GM12874 (cell line): ENCODE results near the gene PRX.

Experiments
- TF ChIP-seq, protein P1 (sequence below): IDR thresholded peaks from 2 replicates; pipeline ENCODE4 v1.5.1; 2011; ENCODE audit warnings: low read depth, mild to moderate bottlenecking, control low read depth, low read length, moderate library complexity; ENCODE audit not compliant: insufficient read depth

The PRX gene

DNA sequence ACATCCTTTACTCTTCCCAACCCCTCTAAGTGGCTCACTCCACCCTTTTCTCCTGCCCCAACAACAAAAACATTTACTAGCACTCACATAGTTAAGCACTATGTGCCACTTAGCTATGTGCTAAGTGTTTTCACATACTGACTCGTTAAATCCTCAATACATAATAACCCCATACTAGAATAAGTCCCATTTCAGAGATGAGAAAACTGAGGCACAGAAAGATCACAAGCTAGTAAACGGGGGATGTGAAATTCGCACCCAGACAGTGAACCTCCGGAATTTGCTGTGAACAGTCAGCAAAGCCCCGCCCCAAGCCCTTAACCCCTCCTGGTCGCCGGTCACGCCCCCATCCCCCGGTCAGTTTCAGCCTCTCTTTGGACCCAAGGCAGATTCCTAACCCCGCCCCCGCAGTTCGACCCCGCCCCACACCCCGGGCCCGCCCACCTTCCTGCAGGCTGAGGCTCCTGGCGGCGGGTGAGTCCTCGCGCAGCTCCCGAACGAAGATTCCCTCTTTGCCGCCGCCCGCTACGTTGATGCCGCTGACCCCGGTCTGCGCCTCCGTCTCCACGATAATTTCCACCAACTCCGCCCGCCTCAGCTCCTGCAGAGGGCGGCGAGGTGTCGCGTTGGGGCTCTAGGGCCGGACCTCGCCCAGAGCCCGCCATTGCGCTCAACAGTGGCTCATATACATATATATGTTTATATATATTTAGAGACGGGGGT lies 9.8 kb downstream of the PRX start:
- TF ChIP-seq, protein P1, sequence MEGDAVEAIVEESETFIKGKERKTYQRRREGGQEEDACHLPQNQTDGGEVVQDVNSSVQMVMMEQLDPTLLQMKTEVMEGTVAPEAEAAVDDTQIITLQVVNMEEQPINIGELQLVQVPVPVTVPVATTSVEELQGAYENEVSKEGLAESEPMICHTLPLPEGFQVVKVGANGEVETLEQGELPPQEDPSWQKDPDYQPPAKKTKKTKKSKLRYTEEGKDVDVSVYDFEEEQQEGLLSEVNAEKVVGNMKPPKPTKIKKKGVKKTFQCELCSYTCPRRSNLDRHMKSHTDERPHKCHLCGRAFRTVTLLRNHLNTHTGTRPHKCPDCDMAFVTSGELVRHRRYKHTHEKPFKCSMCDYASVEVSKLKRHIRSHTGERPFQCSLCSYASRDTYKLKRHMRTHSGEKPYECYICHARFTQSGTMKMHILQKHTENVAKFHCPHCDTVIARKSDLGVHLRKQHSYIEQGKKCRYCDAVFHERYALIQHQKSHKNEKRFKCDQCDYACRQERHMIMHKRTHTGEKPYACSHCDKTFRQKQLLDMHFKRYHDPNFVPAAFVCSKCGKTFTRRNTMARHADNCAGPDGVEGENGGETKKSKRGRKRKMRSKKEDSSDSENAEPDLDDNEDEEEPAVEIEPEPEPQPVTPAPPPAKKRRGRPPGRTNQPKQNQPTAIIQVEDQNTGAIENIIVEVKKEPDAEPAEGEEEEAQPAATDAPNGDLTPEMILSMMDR: no peak

GRCh38 chr19:40400559-40400958 lies 12.6 kb downstream of the PRX start:
- TF ChIP-seq, protein P1: no peak

DNA sequence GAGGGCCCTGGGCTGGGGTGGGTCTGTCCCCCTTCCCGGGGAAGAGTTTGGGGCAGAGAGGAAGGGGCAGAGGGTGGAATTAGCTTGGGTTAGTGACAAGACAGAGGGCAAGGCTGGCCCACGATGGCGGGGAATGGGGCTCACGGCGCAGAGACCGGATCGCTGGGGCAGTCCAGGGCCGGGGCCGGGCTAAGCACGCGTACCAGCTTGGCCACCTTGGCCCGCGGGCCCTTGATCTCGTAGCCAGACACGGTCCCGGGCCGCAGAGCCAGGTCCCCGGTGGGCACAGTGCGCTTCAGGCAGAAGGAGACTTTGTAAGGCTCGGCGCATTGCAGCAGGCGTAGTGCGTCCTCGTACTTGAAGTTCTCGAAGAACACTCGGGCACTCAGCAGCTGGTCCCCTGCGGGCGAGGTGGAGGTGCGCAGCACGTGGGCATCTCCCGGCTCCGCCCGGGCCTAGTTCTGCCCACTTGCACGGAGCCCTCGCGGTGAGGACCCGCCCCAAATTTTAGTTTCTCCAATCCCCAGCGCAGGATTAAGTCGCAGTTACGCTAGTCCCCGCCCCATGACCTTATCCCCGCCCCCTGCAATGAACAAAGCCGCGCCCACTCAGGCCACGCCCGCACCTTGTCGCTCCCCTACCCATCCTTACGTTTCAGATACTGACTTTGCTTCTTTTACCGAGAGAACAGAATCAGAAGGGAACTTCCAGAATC lies 14.6 kb downstream of the PRX start:
- TF ChIP-seq, protein P1: no peak

DNA sequence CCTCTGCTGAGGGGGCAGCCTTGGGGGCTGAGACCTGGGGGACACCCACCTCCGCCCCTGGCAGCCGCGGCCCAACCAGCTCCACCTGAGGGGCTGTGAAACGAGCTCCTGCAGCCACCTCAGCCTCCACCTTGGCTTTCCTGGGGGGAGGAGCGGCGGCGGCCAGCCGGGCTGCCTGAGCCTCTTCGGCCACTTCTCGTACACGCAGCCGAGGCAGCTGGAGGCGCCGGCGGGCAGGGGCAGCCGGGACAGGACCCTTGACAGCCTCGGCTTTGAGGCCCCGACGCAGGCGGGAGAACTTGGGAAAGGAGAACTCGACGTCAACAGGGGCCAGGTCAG lies 15.6 kb downstream of the PRX start:
- TF ChIP-seq, protein P1: no peak

GRCh38 chr19:40396886-40397567 lies 16.2 kb downstream of the PRX start:
- TF ChIP-seq, protein P1: no peak

- TF ChIP-seq, protein P1: no peak
These were observed 17.2 kb downstream of the PRX start for GRCh38 chr19:40395956-40396355.

GRCh38 chr19:40394816-40395210 lies 18.4 kb downstream of the PRX start:
- TF ChIP-seq, protein P1: no peak
